GM12878 (cell line): Measurements from ENCODE around the gene HERPUD1. TPM values are rescaled to one million over a fixed set of nuclear protein-coding genes. Genes with fewer than 3 reads are reported as not detected.
"Not testable (repeated sequence)": the region's sequence is repeated elsewhere in the genome, so short reads cannot be mapped to it uniquely, and the experiment has no call there.

Experiments
- ATAC-seq: fragments of 200-7000 bp; cut with Tn5 transposase; 3 replicates; pipeline ENCODE4 v1.9.1; 2020; ENCODE audit warnings: mild to moderate bottlenecking, moderate library complexity
- BruUV-seq: library from RNA; stranded (reverse); fragments of 400-500 nt; replicated peaks from 2 replicates; lab custom pipeline; 2021; lab: Mats Ljungman, UMichigan
- CTCF ChIA-PET: fragments of 300-600 bp; sonication (Branson Sonifier 250); formaldehyde crosslinking; extraction: SDS; loops from one replicate; lab custom pipeline; 2021; ENCODE audit warnings: inconsistent platforms; lab: Yijun Ruan, JAX
- POLR2A ChIA-PET: fragments of 350-600 bp; formaldehyde crosslinking; extraction: SDS; loops from one replicate; lab custom pipeline; 2021; ENCODE audit warnings: inconsistent platforms; lab: Charles Lee
- RAD21 ChIA-PET: fragments of 300-600 bp; sonication (Branson Sonifier 250); formaldehyde crosslinking; loops from one replicate; lab custom pipeline; 2023; ENCODE audit warnings: antibody characterized with exemption; ENCODE audit not compliant: unreplicated experiment; lab: Charles Lee
- SMC1A ChIA-PET: fragments of 300-600 bp; sonication (Branson Sonifier 250); formaldehyde crosslinking; loops from one replicate; lab custom pipeline; 2023; ENCODE audit not compliant: unreplicated experiment, uncharacterized antibody; lab: Charles Lee
- DNase-seq: peaks from one replicate; pipeline ENCODE4 v3.0.0-alpha.2; 2011; ENCODE audit warnings: low read depth, low spot score
- FAIRE-seq: peaks from 3 replicates; lab custom pipeline; 2011; peaks lifted over from hg19 to GRCh38; lab: Jason Lieb, UNC
- H2AFZ ChIP-seq: 2 replicates; pipeline ENCODE4 v1.6.0; 2011; ENCODE audit warnings: low read depth, low read length, control low read depth; ENCODE audit not compliant: control insufficient read depth
- H3K27ac ChIP-seq: 2 replicates; pipeline ENCODE4 v1.5.1; 2011; ENCODE audit warnings: control low read depth; ENCODE audit not compliant: control insufficient read depth, insufficient read depth
- H3K27me3 ChIP-seq, 2 experiments: replicated peaks in 1 of 2; 2 replicates each; pipeline versions ENCODE4 v1.6.0 to v1.6.1; 2011; ENCODE audit warnings: low read length in 1 of 2; ENCODE audit not compliant: control insufficient read depth in 2 of 2, insufficient read depth in 2 of 2
- H3K36me3 ChIP-seq, 2 experiments: 2 replicates each; pipeline ENCODE4 v1.5.1; 2011; ENCODE audit warnings: low read length in 1 of 2; ENCODE audit not compliant: control insufficient read depth in 2 of 2, insufficient read depth in 2 of 2
- H3K4me1 ChIP-seq: 2 replicates; pipeline ENCODE4 v1.6.1; 2011; ENCODE audit warnings: mild to moderate bottlenecking, low read length, moderate library complexity, mixed read lengths; ENCODE audit not compliant: control insufficient read depth, insufficient read depth
- H3K4me2 ChIP-seq: 2 replicates; pipeline ENCODE4 v1.6.0; 2011; ENCODE audit warnings: control low read depth; ENCODE audit not compliant: control insufficient read depth, insufficient read depth
- H3K4me3 ChIP-seq: fragments of 200-600 bp; sonication (generic); 2 replicates; pipeline ENCODE4 v1.5.1; 2016
- H3K79me2 ChIP-seq: 2 replicates; pipeline ENCODE4 v1.6.0; 2011; ENCODE audit warnings: low read length; ENCODE audit not compliant: control insufficient read depth, insufficient read depth
- H3K9ac ChIP-seq: 2 replicates; pipeline ENCODE4 v1.8.0; 2011; ENCODE audit warnings: low read length, control low read depth, mixed read lengths; ENCODE audit not compliant: control insufficient read depth, insufficient read depth
- H3K9me3 ChIP-seq: replicated peaks from 3 replicates; pipeline ENCODE4 v1.5.1; 2011; ENCODE audit warnings: mild to moderate bottlenecking, low read length; ENCODE audit not compliant: control insufficient read depth, insufficient read depth
- H4K20me1 ChIP-seq: 2 replicates; pipeline ENCODE4 v1.6.0; 2011; ENCODE audit not compliant: control insufficient read depth, insufficient read depth
- GABPA ChIP-seq: IDR thresholded peaks from 2 replicates; pipeline ENCODE4 v1.6.1; 2014; ENCODE audit warnings: antibody characterized with exemption, low read depth, mild to moderate bottlenecking, inconsistent platforms
- GATAD2B ChIP-seq: fragments of 450-650 bp; conservative IDR thresholded peaks from 2 replicates; pipeline ENCODE4 v1.6.1; 2017; ENCODE audit warnings: low read depth, mild to moderate bottlenecking, moderate library complexity
- IKZF2 ChIP-seq, 2 experiments: fragments of 450-650 bp; IDR thresholded peaks; 2 replicates each; pipeline ENCODE4 v1.6.1; 2017; ENCODE audit warnings: mild to moderate bottlenecking in 2 of 2, moderate library complexity in 2 of 2
- KAT2A ChIP-seq: conservative IDR thresholded peaks from 2 replicates; pipeline ENCODE4 v1.6.1; 2011; ENCODE audit warnings: low read depth, low read length; ENCODE audit not compliant: control insufficient read depth
- MXI1 ChIP-seq: fragments of 150-350 bp; IDR thresholded peaks from 2 replicates; pipeline ENCODE4 v1.6.1; 2011; ENCODE audit warnings: low read depth, mild to moderate bottlenecking, inconsistent platforms, low read length, improper control_type of control experiment
- MYB ChIP-seq: fragments of 150-350 bp; IDR thresholded peaks from 2 replicates; pipeline ENCODE4 v1.6.1; 2014; ENCODE audit warnings: mild to moderate bottlenecking, low read depth, low read length, borderline replicate concordance
- NFIC ChIP-seq: IDR thresholded peaks from 2 replicates; pipeline ENCODE4 v1.6.1; 2012; ENCODE audit warnings: low read depth, mild to moderate bottlenecking, inconsistent platforms, low read length, moderate library complexity
- NRF1 ChIP-seq: conservative IDR thresholded peaks from 2 replicates; pipeline ENCODE4 v1.6.1; 2011; ENCODE audit warnings: mild to moderate bottlenecking, low read depth, low read length, improper control_type of control experiment
- PML ChIP-seq: IDR thresholded peaks from 2 replicates; pipeline ENCODE4 v1.6.1; 2012; ENCODE audit warnings: low read length, inconsistent platforms
- RELB ChIP-seq: fragments of 450-650 bp; IDR thresholded peaks from 2 replicates; pipeline ENCODE4 v1.6.1; 2017; ENCODE audit warnings: low read depth, mild to moderate bottlenecking, moderate library complexity
- RUNX3 ChIP-seq: IDR thresholded peaks from 2 replicates; pipeline ENCODE4 v1.6.1; 2012; ENCODE audit warnings: low read length, inconsistent platforms
- SIN3A ChIP-seq: IDR thresholded peaks from 2 replicates; pipeline ENCODE4 v1.6.1; 2012; ENCODE audit warnings: low read depth, low read length, improper control_type of control experiment
- SP1 ChIP-seq: IDR thresholded peaks from one replicate; pipeline ENCODE4 v1.6.1; 2011; ENCODE audit warnings: low read depth, low read length
- YY1 ChIP-seq: IDR thresholded peaks from 2 replicates; pipeline ENCODE4 v1.6.1; 2011; ENCODE audit warnings: low read depth, mild to moderate bottlenecking, low read length
- WGBS: methylation state at CpG from one replicate; pipeline ENCODE4 v1.1.6; 2016; ENCODE audit warnings: low lambda C conversion rate; ENCODE audit not compliant: insufficient replicate concordance, insufficient coverage; ENCODE audit errors: missing lambda C conversion rate; 5-methylcytosine and 5-hydroxymethylcytosine counted together
- in situ Hi-C: fragments of 300-500 bp; cut with MboI; formaldehyde crosslinking; loops from 9 replicates; pipeline ENCODE4 v1.14.3; 2018; ENCODE audit warnings: mixed read lengths
- intact Hi-C: fragments of 100-400 bp; cut with micrococcal nuclease; formaldehyde crosslinking; loops from one replicate; pipeline ENCODE4 v1.14.2; 2022; ENCODE audit not compliant: unreplicated experiment
- polyA plus RNA-seq, 11 experiments: library from polyadenylated mRNA; depleted of rRNA in 4 of 11; unstranded in 6 of 11; stranded (reverse) in 5 of 11; fragments of >200 nt; fragmentation: Nextera tagmentation in 4 of 11; fragmentation: Illumina TruSeq in 1 of 11; extraction: Ambion mirVana in 4 of 11; extraction: Trizol in 1 of 11; gene quantifications; 1 replicate in 1 of 11; 2 replicates in 10 of 11; pipeline versions ENCODE4 v1.2.1 to v1.2.3, GENCODE V29; 2011 to 2016; ENCODE audit warnings: inconsistent platforms in 2 of 11, missing spikeins in 2 of 11, low read depth in 1 of 11
- total RNA-seq, 4 experiments: library from RNA; depleted of rRNA in 3 of 4; stranded (reverse); fragments of >200 nt in 3 of 4; fragmentation: Illumina TruSeq in 1 of 4; extraction: Trizol in 1 of 4; gene quantifications; 2 replicates each; pipeline versions ENCODE4 v1.2.1 to v1.2.3, GENCODE V29; 2013 to 2021

The HERPUD1 gene
- total and polyA plus RNA-seq, 10 of the 15 experiments (the other 5 are each of a cell fraction or from before 2014, with no cell fraction given) = 32.6 to 212 (median 122) TPM

- in situ Hi-C loops (no loop called here), intact Hi-C loops (no loop called here)
- no peak for FAIRE-seq
- no peak overlapping the region for H3K9ac ChIP-seq
- WGBS = 75% methylated on average over 14 of the region's 14 CpGs
- no peak overlapping the region for H3K27ac ChIP-seq
- ChIA-PET CTCF (interaction anchor here (1.4 to 2.0 kb wide), 2 partner anchors 16 to 80 kb away, joined by 4 read pairs; no protein-coding TSS in a partner anchor), POLR2A (interaction anchor here (1.1 kb wide), 1 partner anchor 14 kb away, joined by 3 read pairs; no protein-coding TSS in a partner anchor), SMC1A (interaction anchor here (0.8 to 1.5 kb wide), 3 partner anchors 9 to 20 kb away, joined by 3 to 5 read pairs (median 4); no protein-coding TSS in a partner anchor), RAD21 (no interaction called here)
- H4K20me1 ChIP-seq = no peaks in the 10 kb centered on the region
- no peak overlapping the region for H3K4me2 ChIP-seq
- no peaks in the 10 kb centered on the region for H3K36me3 ChIP-seq
- no peaks in the 10 kb centered on the region for H3K79me2 ChIP-seq
- H3K9me3 ChIP-seq = no peaks in the 10 kb centered on the region
- no peak overlapping the region for H3K4me3 ChIP-seq
- no peak for DNase-seq
- peaks cover 7% of the 10 kb centered on the region for H3K4me1 ChIP-seq
- no peak for TF ChIP-seq SP1
- no peak for TF ChIP-seq KAT2A
- TF ChIP-seq NRF1 = no peak
- no peak for TF ChIP-seq IKZF2 (IDR thresholded peaks at IDR 0.05)
- no peak for TF ChIP-seq RELB
- TF ChIP-seq YY1 = no peak
- TF ChIP-seq GATAD2B = no peak
- TF ChIP-seq MXI1 = no peak
- no peak for TF ChIP-seq PML
- TF ChIP-seq RUNX3 = no peak
- TF ChIP-seq SIN3A = no peak
- no peak for TF ChIP-seq MYB
- TF ChIP-seq GABPA = no peak
- no peak for TF ChIP-seq NFIC
- no TSS peak for BruUV-seq
- no peak overlapping the region for H2AFZ ChIP-seq
- H3K27me3 ChIP-seq = no peaks in the 10 kb centered on the region
- ATAC-seq = no peak
Measured at GRCh38 chr16:56884026-56884582, 47.8 kb upstream of the HERPUD1 start.

DNA sequence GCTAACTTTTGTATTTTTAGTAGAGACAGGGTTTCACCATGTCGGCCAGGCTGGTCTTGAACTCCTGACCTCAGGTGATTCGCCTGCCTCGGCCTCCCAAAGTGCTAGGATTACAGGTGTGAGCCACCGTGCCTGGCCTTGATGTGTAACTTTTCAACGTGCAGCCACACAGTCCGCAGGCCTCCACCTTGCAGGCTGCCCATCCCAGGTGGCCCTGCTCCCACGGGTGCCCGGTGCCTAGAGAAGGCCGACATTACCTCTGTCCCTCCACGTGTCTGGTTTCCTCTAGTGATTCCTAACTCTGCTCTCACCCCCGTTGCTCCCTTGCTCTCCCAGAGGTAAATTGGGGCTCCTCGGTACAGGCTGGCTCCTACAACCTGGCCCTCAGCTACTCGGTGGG, 47.0 kb upstream of the HERPUD1 start:
- H3K4me3 ChIP-seq, intact Hi-C loops, ATAC-seq, H3K36me3 ChIP-seq, H3K9ac ChIP-seq, H3K79me2 ChIP-seq, POLR2A ChIA-PET, H2AFZ ChIP-seq, H3K9me3 ChIP-seq, H3K4me2 ChIP-seq, H3K27ac ChIP-seq, in situ Hi-C loops, H3K4me1 ChIP-seq, H3K27me3 ChIP-seq, FAIRE-seq, DNase-seq, BruUV-seq, H4K20me1 ChIP-seq: not testable (repeated sequence)
- ChIA-PET CTCF (interaction anchor here (1.1 to 1.4 kb wide), 2 partner anchors 10 to 79 kb away, joined by 4 to 6 read pairs; no protein-coding TSS in a partner anchor), RAD21 (interaction anchor here (0.6 kb wide), 1 partner anchor 46 kb away, joined by 3 read pairs; no protein-coding TSS in a partner anchor), SMC1A (interaction anchor here (0.5 to 1.3 kb wide), 2 partner anchors 10 to 47 kb away, joined by 3 read pairs; partner anchors contain the start of gene HERPUD1)
- 81% methylated on average over 13 of the region's 13 CpGs for WGBS
